ENCODE results near the gene UTS2R. TPM values are rescaled to one million over a fixed set of nuclear protein-coding genes. Genes with fewer than 3 reads are reported as not detected.

The UTS2R gene
- total and polyA plus RNA-seq, 2 of the 4 experiments (the other 2 are of a cell fraction), result not detected

- intact Hi-C loops (cut with micrococcal nuclease) (no loop called here), in situ Hi-C loops (cut with MboI; ENCODE audit: low sequenced_read_pairs) (loop anchor here (5.0 to 10.0 kb wide), 3 partner anchors 52 to 420 kb away; no protein-coding TSS in a partner anchor), dilution Hi-C loops (cut with HindIII; ENCODE audit: low sequenced_read_pairs, unreplicated experiment) (no loop called here)
- Histone ChIP-seq H3K4ac (ENCODE audit: low read depth, low read length) (no peak overlapping the region), H3K27me3 (ENCODE audit: control insufficient read depth, insufficient read depth, low read length) (peaks cover 27% of the 10 kb centered on the region; the same call in 1 of the 2 replicates), H2BK15ac (ENCODE audit: low read depth, low read length) (no peak overlapping the region), H3K9me1 (ENCODE audit: insufficient read depth, low read length) (no peaks in the 10 kb centered on the region), H2AFZ (replicated peaks; ENCODE audit: low read length, poor library complexity) (no peak overlapping the region), H3K23ac (ENCODE audit: low read depth, low read length) (no peak overlapping the region), H3K27ac (ENCODE audit: insufficient read depth, low read length) (no peak overlapping the region), H4K20me1 (ENCODE audit: insufficient read depth, low read length) (peaks cover 7% of the 10 kb centered on the region; the same call in 1 of the 2 replicates), H3K36me3 (ENCODE audit: control insufficient read depth, insufficient read depth, low read length) (no peaks in the 10 kb centered on the region), H3K4me3 (ENCODE audit: insufficient read depth, low read depth, low read length) (no peak overlapping the region), H4K91ac (ENCODE audit: insufficient read depth, low read depth, low read length) (no peak overlapping the region), H3K79me1 (ENCODE audit: low read depth in 1 of 2, low read length in 2 of 2) (no peaks in the 10 kb centered on the region), H3K56ac (ENCODE audit: extremely low read depth, insufficient read depth, low read length) (no peak overlapping the region), H3K4me2 (ENCODE audit: low read depth, low read length) (no peak overlapping the region), H4K5ac (ENCODE audit: low read depth, low read length) (no peak overlapping the region), H2BK5ac (ENCODE audit: low read depth, low read length, poor library complexity, severe bottlenecking) (no peak overlapping the region), H2AK5ac (ENCODE audit: low read depth, low read length) (no peak overlapping the region), H4K8ac (ENCODE audit: low read depth in 2 of 2, low read length in 2 of 2) (no peak overlapping the region), H3K9ac (ENCODE audit: low read depth, low read length) (no peak overlapping the region), H2BK120ac (ENCODE audit: low read depth, low read length) (no peak overlapping the region), H3K4me1 (ENCODE audit: control insufficient read depth, insufficient read depth, low read length) (peaks cover 5% of the 10 kb centered on the region; the same call in 1 of the 2 replicates), H3K14ac (replicated peaks; ENCODE audit: low read depth, low read length) (no peak overlapping the region), H2BK20ac (ENCODE audit: low read depth, low read length) (no peak overlapping the region), H2AK9ac (replicated peaks; ENCODE audit: low read depth, low read length, poor library complexity) (no peak overlapping the region), H3K18ac (ENCODE audit: low read depth, low read length) (no peak overlapping the region), H3K9me3 (ENCODE audit: control insufficient read depth, insufficient read depth, low read length) (no peaks in the 10 kb centered on the region)
- POLR2A ChIA-PET (ENCODE audit: unreplicated experiment), result no interaction called here
- TF ChIP-seq MAFK (IDR thresholded peaks at IDR 0.05; ENCODE audit: low read depth, low read length) (no peak), USF2 (IDR thresholded peaks at IDR 0.05; ENCODE audit: low read depth, low read length) (no peak), RCOR1 (IDR thresholded peaks at IDR 0.05; ENCODE audit: insufficient replicate concordance, low read length) (no peak)
- CTCF ChIA-PET, result no interaction called here
- WGBS, 2 experiments (ENCODE audit: extremely low coverage in 2 of 2, insufficient read length in 1 of 2), result 77% methylated on average over 4 of the region's 7 CpGs; no CpG with 5 or more reads in 1 of the 2 experiments
- DNase-seq (no peak), ATAC-seq (ENCODE audit: low read depth) (no peak)
- no TSS peak for BruUV-seq (replicated peaks)
These were observed 16.7 kb upstream of the UTS2R start for GRCh38 chr17:82354804-82355308.

Measured in IMR-90 (cell line).